Smooth muscle cell (in vitro differentiated cells): ENCODE data around the gene DIPK1B. TPM values are rescaled to one million over a fixed set of nuclear protein-coding genes. Genes with fewer than 3 reads are reported as not detected.

Experiments used
- DNase-seq: peaks from one replicate; lab custom pipeline; 2025; ENCODE audit not compliant: unreplicated experiment; lab: John Stamatoyannopoulos, UW
- H2AFZ ChIP-seq: fragments of 200-600 bp; sonication (generic); 2 replicates; pipeline ENCODE4 v1.6.0; 2016; ENCODE audit warnings: antibody characterized with exemption, low read depth, mild to moderate bottlenecking
- H3F3A ChIP-seq: fragments of 200-600 bp; sonication (generic); 2 replicates; pipeline ENCODE4 v1.6.0; 2017; ENCODE audit warnings: antibody characterized with exemption, low read depth
- H3K27ac ChIP-seq: fragments of 200-600 bp; sonication (generic); 2 replicates; pipeline ENCODE4 v1.5.1; 2016; ENCODE audit warnings: low read depth, mild to moderate bottlenecking
- H3K27me3 ChIP-seq: fragments of 200-600 bp; sonication (generic); 2 replicates; pipeline ENCODE4 v1.6.1; 2016; ENCODE audit warnings: low read depth, mild to moderate bottlenecking
- H3K36me3 ChIP-seq: fragments of 200-600 bp; sonication (generic); 2 replicates; pipeline ENCODE4 v1.5.1; 2016; ENCODE audit warnings: low read depth
- H3K4me1 ChIP-seq: fragments of 200-600 bp; sonication (generic); 2 replicates; pipeline ENCODE4 v1.5.1; 2016; ENCODE audit warnings: low read depth
- H3K4me2 ChIP-seq: fragments of 200-600 bp; sonication (generic); 2 replicates; pipeline ENCODE4 v1.6.0; 2016; ENCODE audit warnings: mild to moderate bottlenecking
- H3K4me3 ChIP-seq: fragments of 200-600 bp; sonication (generic); 2 replicates; pipeline ENCODE4 v1.5.1; 2016; ENCODE audit warnings: mild to moderate bottlenecking
- H3K79me2 ChIP-seq: fragments of 200-600 bp; sonication (generic); 2 replicates; pipeline ENCODE4 v1.6.0; 2016; ENCODE audit warnings: low read depth, mild to moderate bottlenecking
- H3K9ac ChIP-seq: fragments of 200-600 bp; sonication (generic); 2 replicates; pipeline ENCODE4 v1.6.0; 2016; ENCODE audit warnings: low read depth
- H3K9me3 ChIP-seq: fragments of 200-600 bp; sonication (generic); replicated peaks from 2 replicates; pipeline ENCODE4 v1.5.1; 2016; ENCODE audit warnings: low read depth
- H4K20me1 ChIP-seq: fragments of 200-600 bp; sonication (generic); 2 replicates; pipeline ENCODE4 v1.6.0; 2016; ENCODE audit warnings: low read depth
- WGBS: methylation state at CpG from one replicate; pipeline ENCODE4 v1.1.7; 2016; ENCODE audit warnings: low lambda C conversion rate; 5-methylcytosine and 5-hydroxymethylcytosine counted together
- polyA plus RNA-seq: library from polyadenylated mRNA; unstranded; fragments of >200 nt; fragmentation: Nextera tagmentation; extraction: Ambion mirVana; gene quantifications from 2 replicates; pipeline ENCODE4 v1.2.1, GENCODE V29; 2016
- total RNA-seq: library from RNA; depleted of rRNA; stranded (reverse); fragments of >200 nt; gene quantifications from 2 replicates; pipeline ENCODE4 v1.2.3, GENCODE V29; 2014
- TF ChIP-seq, protein P1 (sequence below): fragments of 200-600 bp; sonication (generic); IDR thresholded peaks from 2 replicates; pipeline ENCODE4 v1.5.1; 2017; ENCODE audit warnings: borderline replicate concordance, mild to moderate bottlenecking, antibody characterized with exemption; ENCODE audit not compliant: insufficient read depth, poor library complexity, severe bottlenecking

The DIPK1B gene
- total RNA-seq (14.6 and 25.5 TPM in 2 replicates), polyA plus RNA-seq (57.8 and 58.5 TPM in 2 replicates)

DNA sequence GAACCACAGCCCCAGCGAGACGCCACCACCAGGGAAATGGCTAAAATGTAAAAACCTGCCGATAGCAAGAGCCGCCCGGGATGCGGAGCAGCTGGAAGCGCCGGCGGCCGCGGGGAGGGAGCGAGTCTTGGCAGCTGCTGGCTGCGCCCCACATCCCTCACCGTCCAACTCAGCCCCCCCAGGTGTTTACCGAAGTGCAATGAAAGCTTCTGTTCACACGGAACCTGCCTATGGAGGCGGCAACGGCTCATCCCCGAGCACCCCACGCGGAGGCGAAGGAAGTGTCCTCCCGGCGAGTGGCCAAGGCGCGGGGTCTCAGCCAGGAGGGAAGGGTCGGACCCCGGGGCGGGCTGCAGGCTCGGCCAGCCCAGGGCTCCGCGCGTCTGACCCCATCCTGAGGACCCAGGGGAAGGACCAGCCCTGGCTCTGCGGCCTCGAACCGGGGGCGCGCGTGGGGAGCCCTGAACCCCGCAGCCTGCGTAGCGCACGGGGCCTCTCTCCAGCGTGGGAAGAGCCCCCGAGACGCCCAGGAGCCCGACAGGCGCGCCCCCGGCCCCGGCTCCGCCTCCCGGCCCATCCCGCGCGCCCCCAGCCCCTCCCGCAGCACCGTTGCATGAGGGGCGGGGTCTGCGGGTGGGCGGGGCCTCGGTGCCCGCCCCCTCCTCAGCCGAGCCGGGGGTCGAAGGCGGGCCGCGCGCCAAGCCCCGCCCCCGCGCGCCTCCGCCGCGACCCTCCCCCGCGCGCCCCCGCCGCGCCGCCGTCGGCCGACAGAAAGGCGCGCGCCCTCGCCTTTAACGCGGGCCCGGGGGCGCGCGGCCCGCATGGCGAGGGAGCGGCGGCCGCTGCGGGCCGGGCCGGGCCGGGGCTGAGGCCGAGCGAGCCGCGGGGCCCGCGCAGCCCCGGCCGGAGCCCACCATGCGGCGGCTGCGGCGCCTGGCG, at the start of gene DIPK1B:
Gene DIPK1B, plus strand, starts transcription at position 822 of the 939 bp plus-strand sequence. Its CDS starts 94 bp downstream, at position 916.
- WGBS = 4% methylated on average over 55 of the region's 119 CpGs
- Histone ChIP-seq H3K4me3 (peak within 1 kb of the TSS; percentile 80), H3K79me2 (no peaks in the 10 kb centered on the region), H3K9me3 (no peaks in the 10 kb centered on the region), H3F3A (peaks cover 6% of the 10 kb centered on the region), H4K20me1 (peaks cover 7% of the 10 kb centered on the region), H2AFZ (peak within 1 kb of the TSS; percentile 49), H3K27me3 (no peaks in the 10 kb centered on the region), H3K4me1 (peaks cover 8% of the 10 kb centered on the region), H3K36me3 (no peaks in the 10 kb centered on the region), H3K9ac (peak within 1 kb of the TSS; percentile 34), H3K27ac (no peak within 1 kb of the TSS), H3K4me2 (peak within 1 kb of the TSS; percentile 98)
- TF ChIP-seq, protein P1, sequence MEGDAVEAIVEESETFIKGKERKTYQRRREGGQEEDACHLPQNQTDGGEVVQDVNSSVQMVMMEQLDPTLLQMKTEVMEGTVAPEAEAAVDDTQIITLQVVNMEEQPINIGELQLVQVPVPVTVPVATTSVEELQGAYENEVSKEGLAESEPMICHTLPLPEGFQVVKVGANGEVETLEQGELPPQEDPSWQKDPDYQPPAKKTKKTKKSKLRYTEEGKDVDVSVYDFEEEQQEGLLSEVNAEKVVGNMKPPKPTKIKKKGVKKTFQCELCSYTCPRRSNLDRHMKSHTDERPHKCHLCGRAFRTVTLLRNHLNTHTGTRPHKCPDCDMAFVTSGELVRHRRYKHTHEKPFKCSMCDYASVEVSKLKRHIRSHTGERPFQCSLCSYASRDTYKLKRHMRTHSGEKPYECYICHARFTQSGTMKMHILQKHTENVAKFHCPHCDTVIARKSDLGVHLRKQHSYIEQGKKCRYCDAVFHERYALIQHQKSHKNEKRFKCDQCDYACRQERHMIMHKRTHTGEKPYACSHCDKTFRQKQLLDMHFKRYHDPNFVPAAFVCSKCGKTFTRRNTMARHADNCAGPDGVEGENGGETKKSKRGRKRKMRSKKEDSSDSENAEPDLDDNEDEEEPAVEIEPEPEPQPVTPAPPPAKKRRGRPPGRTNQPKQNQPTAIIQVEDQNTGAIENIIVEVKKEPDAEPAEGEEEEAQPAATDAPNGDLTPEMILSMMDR = no peak
- no peak for DNase-seq

DNA sequence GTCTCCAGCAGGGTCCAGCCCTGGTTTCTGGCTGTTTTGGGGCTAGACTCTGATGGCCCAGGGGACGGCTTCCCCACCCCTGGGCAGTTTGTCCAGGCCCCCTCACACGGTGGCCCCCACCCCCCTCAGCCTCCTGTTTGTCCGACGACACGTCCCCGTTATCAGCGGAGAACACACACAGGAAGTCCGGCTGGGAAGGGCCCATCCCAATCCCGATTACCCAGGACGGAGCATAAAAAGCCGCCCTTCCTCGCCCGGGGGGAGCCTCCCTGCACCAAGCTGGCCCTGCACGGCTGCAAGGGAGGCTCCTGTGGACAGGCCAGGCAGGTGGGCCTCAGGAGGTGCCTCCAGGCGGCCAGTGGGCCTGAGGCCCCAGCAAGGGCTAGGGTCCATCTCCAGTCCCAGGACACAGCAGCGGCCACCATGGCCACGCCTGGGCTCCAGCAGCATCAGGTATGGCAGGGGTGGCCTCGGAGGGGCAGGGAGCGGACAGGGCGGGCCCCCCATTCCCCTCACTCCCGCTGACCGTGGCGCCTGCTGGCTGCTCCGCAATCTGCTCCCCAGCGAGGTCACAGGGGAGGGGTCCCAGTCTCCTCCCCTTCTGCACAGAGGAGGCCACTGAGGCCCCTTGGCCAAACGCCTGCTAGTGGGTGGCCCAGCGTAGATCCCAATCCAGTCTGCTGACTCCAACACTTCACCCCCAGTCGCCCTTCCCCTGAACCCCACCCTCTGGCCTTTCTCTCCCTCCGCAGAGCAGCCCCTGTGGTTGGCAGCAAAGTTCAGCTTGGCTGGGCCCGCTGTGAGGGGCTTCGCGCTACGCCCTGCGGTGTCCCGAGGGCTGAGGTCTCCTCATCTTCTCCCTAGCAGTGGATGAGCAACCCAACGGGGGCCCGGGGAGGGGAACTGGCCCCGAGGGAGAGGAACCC, 49.5 kb upstream of the DIPK1B start, which contains the start of gene EGFL7:
Gene EGFL7, plus strand, starts transcription at position 261 of the 926 bp plus-strand sequence. CDS start 5,367 bp downstream, outside the sequence.
- Histone ChIP-seq H4K20me1 (no peaks in the 10 kb centered on the region), H3K4me1 (no peaks in the 10 kb centered on the region), H3F3A (no peaks in the 10 kb centered on the region), H3K27ac (no peak within 1 kb of the TSS), H3K36me3 (no peaks in the 10 kb centered on the region), H3K9me3 (no peaks in the 10 kb centered on the region), H3K4me2 (no peak within 1 kb of the TSS), H3K27me3 (no peaks in the 10 kb centered on the region), H3K9ac (no peak within 1 kb of the TSS), H3K79me2 (no peaks in the 10 kb centered on the region), H3K4me3 (no peak within 1 kb of the TSS), H2AFZ (no peak within 1 kb of the TSS)
- TF ChIP-seq, protein P1 = no peak
- no peak for DNase-seq
- WGBS = 75% methylated on average over 35 of the region's 38 CpGs

DNA sequence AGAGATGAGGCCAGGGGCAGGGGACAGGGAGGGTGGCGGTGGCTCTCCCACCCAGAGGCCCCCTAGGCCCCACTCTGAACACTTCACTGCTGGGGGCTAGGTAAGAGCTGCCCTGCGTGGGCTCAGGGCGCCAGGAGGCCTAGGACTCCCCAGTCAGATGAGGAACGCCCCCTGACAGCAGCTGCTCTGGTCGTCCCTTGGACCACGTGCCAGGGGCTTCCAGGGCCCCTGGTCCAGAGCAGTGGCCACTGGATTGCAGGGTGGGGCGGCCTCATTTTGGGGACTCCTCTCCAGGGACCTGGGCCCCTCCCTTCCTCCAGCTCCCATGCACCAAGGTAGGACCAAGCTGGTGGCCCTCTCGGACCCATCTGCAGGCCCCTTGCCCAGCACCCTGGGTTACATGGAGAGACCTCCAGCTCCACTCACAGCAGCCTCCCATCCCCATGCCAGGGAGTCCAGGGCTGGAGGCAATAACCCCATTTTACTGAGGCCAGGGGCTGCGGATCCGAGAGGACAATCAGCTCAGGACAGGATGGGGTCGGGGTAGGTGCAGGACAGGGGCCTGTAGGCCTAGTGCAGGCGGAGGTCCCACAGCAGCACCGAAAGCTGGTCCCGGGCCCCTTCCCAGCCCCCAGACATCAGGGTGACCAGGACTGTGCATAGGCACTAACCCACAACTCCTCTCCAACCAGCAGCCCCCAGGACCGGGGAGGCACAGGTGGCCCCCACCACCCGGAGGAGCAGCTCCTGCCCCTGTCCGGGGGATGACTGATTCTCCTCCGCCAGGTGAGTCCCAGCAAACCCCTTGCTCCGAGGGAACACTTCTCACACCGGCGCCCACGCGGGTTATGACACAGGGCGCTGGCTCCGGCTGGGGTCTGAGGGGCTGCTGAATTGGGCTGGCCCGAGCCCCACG, 48.1 kb upstream of the DIPK1B start:
- Histone ChIP-seq H3K27ac (no peak overlapping the region), H2AFZ (no peak overlapping the region), H3K27me3 (no peaks in the 10 kb centered on the region), H3K36me3 (no peaks in the 10 kb centered on the region), H4K20me1 (no peaks in the 10 kb centered on the region), H3K4me3 (no peak overlapping the region), H3K4me1 (no peaks in the 10 kb centered on the region), H3K9me3 (no peaks in the 10 kb centered on the region), H3K9ac (no peak overlapping the region), H3K4me2 (no peak overlapping the region), H3K79me2 (no peaks in the 10 kb centered on the region), H3F3A (no peaks in the 10 kb centered on the region)
- 97% methylated on average over 27 of the region's 27 CpGs for WGBS
- TF ChIP-seq, protein P1 = no peak
- no peak for DNase-seq
